ENCODE data around the gene LDB3. TPM values are rescaled to one million over a fixed set of nuclear protein-coding genes. Genes with fewer than 3 reads are reported as not detected.

LDB3 gene
- total RNA-seq, 1 donor from 2014 or later: 92.0 TPM

- no peak overlapping the region for H3K27ac Mint-ChIP-seq (ENCODE audit: unreplicated experiment)
- peaks cover 6% of the 10 kb centered on the region for H3K9me3 Mint-ChIP-seq (ENCODE audit: unreplicated experiment)
- TF ChIP-seq, protein P1, sequence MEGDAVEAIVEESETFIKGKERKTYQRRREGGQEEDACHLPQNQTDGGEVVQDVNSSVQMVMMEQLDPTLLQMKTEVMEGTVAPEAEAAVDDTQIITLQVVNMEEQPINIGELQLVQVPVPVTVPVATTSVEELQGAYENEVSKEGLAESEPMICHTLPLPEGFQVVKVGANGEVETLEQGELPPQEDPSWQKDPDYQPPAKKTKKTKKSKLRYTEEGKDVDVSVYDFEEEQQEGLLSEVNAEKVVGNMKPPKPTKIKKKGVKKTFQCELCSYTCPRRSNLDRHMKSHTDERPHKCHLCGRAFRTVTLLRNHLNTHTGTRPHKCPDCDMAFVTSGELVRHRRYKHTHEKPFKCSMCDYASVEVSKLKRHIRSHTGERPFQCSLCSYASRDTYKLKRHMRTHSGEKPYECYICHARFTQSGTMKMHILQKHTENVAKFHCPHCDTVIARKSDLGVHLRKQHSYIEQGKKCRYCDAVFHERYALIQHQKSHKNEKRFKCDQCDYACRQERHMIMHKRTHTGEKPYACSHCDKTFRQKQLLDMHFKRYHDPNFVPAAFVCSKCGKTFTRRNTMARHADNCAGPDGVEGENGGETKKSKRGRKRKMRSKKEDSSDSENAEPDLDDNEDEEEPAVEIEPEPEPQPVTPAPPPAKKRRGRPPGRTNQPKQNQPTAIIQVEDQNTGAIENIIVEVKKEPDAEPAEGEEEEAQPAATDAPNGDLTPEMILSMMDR (IDR thresholded peaks at IDR 0.05; ENCODE audit: partially characterized antibody, unreplicated experiment): no peak
Measured at GRCh38 chr10:86651021-86651471, 17.3 kb upstream of the LDB3 start.

GRCh38 chr10:86651631-86652331 is 16.5 kb upstream of the LDB3 start:
- TF ChIP-seq, protein P1 (IDR thresholded peaks at IDR 0.05; ENCODE audit: partially characterized antibody, unreplicated experiment): no peak
- no peaks in the 10 kb centered on the region for H3K36me3 Mint-ChIP-seq (ENCODE audit: unreplicated experiment)
- H3K27me3 Mint-ChIP-seq (ENCODE audit: unreplicated experiment): no peaks in the 10 kb centered on the region
- no peak overlapping the region for H3K27ac Mint-ChIP-seq (ENCODE audit: unreplicated experiment)
- peaks cover 17% of the 10 kb centered on the region for H3K4me1 Mint-ChIP-seq (ENCODE audit: low read depth, unreplicated experiment)
- H3K9me3 Mint-ChIP-seq (ENCODE audit: unreplicated experiment): peaks cover 6% of the 10 kb centered on the region
- no peak for DNase-seq
- H3K4me3 Mint-ChIP-seq (ENCODE audit: unreplicated experiment): no peak overlapping the region

More at GRCh38 chr10:86651021-86651471, 17.3 kb upstream of the LDB3 start:
- no peak overlapping the region for H3K4me3 Mint-ChIP-seq (ENCODE audit: unreplicated experiment)
- H3K27me3 Mint-ChIP-seq (ENCODE audit: unreplicated experiment): no peaks in the 10 kb centered on the region
- peaks cover 19% of the 10 kb centered on the region for H3K4me1 Mint-ChIP-seq (ENCODE audit: low read depth, unreplicated experiment)
- no peak for DNase-seq
- no peaks in the 10 kb centered on the region for H3K36me3 Mint-ChIP-seq (ENCODE audit: unreplicated experiment)

GRCh38 chr10:86652361-86653202 is 15.7 kb upstream of the LDB3 start:
- peaks cover 2% of the 10 kb centered on the region for H3K27me3 Mint-ChIP-seq (ENCODE audit: unreplicated experiment)
- peaks cover 6% of the 10 kb centered on the region for H3K9me3 Mint-ChIP-seq (ENCODE audit: unreplicated experiment)
- no peak overlapping the region for H3K27ac Mint-ChIP-seq (ENCODE audit: unreplicated experiment)
- peaks cover 19% of the 10 kb centered on the region for H3K4me1 Mint-ChIP-seq (ENCODE audit: low read depth, unreplicated experiment)
- TF ChIP-seq, protein P1 (IDR thresholded peaks at IDR 0.05; ENCODE audit: partially characterized antibody, unreplicated experiment): no peak
- H3K4me3 Mint-ChIP-seq (ENCODE audit: unreplicated experiment): no peak overlapping the region
- H3K36me3 Mint-ChIP-seq (ENCODE audit: unreplicated experiment): no peaks in the 10 kb centered on the region
- DNase-seq: peak; percentile 19

- H3K4me3 Mint-ChIP-seq (ENCODE audit: unreplicated experiment): no peak overlapping the region
- no peak overlapping the region for H3K27ac Mint-ChIP-seq (ENCODE audit: unreplicated experiment)
- peaks cover 2% of the 10 kb centered on the region for H3K27me3 Mint-ChIP-seq (ENCODE audit: unreplicated experiment)
- DNase-seq: no peak
- TF ChIP-seq, protein P1 (IDR thresholded peaks at IDR 0.05; ENCODE audit: partially characterized antibody, unreplicated experiment): no peak
- H3K4me1 Mint-ChIP-seq (ENCODE audit: low read depth, unreplicated experiment): peaks cover 13% of the 10 kb centered on the region
- H3K9me3 Mint-ChIP-seq (ENCODE audit: unreplicated experiment): peaks cover 6% of the 10 kb centered on the region
- no peaks in the 10 kb centered on the region for H3K36me3 Mint-ChIP-seq (ENCODE audit: unreplicated experiment)
Measured at GRCh38 chr10:86653379-86653778, 14.9 kb upstream of the LDB3 start.

Data from glutamatergic neuron (in vitro differentiated cells).